ENCODE results near the gene GIPC3. TPM values are rescaled to one million over a fixed set of nuclear protein-coding genes. Genes with fewer than 3 reads are reported as not detected.

GIPC3 gene
- polyA plus RNA-seq, 2 of the 4 experiments (the other 2 are of a cell fraction), result 0.05 to 0.12 TPM

GRCh38 chr19:3575260-3575741, 10.0 kb upstream of the GIPC3 start (continued):
- TF ChIP-seq, protein P1, sequence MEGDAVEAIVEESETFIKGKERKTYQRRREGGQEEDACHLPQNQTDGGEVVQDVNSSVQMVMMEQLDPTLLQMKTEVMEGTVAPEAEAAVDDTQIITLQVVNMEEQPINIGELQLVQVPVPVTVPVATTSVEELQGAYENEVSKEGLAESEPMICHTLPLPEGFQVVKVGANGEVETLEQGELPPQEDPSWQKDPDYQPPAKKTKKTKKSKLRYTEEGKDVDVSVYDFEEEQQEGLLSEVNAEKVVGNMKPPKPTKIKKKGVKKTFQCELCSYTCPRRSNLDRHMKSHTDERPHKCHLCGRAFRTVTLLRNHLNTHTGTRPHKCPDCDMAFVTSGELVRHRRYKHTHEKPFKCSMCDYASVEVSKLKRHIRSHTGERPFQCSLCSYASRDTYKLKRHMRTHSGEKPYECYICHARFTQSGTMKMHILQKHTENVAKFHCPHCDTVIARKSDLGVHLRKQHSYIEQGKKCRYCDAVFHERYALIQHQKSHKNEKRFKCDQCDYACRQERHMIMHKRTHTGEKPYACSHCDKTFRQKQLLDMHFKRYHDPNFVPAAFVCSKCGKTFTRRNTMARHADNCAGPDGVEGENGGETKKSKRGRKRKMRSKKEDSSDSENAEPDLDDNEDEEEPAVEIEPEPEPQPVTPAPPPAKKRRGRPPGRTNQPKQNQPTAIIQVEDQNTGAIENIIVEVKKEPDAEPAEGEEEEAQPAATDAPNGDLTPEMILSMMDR (IDR thresholded peaks at IDR 0.05), result peak; percentile 51
- TF ChIP-seq TP53 (CRISPR knock-in tag; IDR thresholded peaks at IDR 0.05), result no peak
- no peak for TF ChIP-seq PHF8 (IDR thresholded peaks at IDR 0.05; ENCODE audit: borderline replicate concordance, low read depth)
- TF ChIP-seq BHLHE40 (IDR thresholded peaks at IDR 0.05; ENCODE audit: low read depth, low read length), result no peak
- peak; percentile 94 for TF ChIP-seq ZFP36 (IDR thresholded peaks at IDR 0.05; ENCODE audit: borderline replicate concordance, partially characterized antibody)
- TF ChIP-seq HOXB5 (CRISPR knock-in tag; IDR thresholded peaks at IDR 0.05), result no peak
- TF ChIP-seq MAX (IDR thresholded peaks at IDR 0.05), result 0 out of 2 replicates have a peak, but pooled peaks have one; percentile 23

- H3K9me3 ChIP-seq, result no peaks in the 10 kb centered on the region
- 95% methylated on average over 16 of the region's 29 CpGs for WGBS (ENCODE audit: missing lambda C conversion rate)
- H3K4me2 ChIP-seq, result no peak overlapping the region
- ATAC-seq (no peak), FAIRE-seq (no peak), DNase-seq (ENCODE audit: low read depth in 1 of 2, low spot score in 1 of 2) (no peak)
- H3K27ac ChIP-seq, result no peak overlapping the region
- H3K4me1 ChIP-seq, result peaks cover 10% of the 10 kb centered on the region; the same call in 1 of the 3 replicates
- ChIA-PET POLR2A (no interaction called here), CTCF (interaction anchor here (1.0 to 9.7 kb wide), 18 partner anchors 9 to 166 kb away, joined by 3 to 100 read pairs (median 5); partner anchors contain the start of genes GIPC3, MFSD12 and TEKTIP1)
- no peak overlapping the region for H3K4me3 ChIP-seq
- TF ChIP-seq MYC (IDR thresholded peaks at IDR 0.05; ENCODE audit: borderline replicate concordance, low read length) (no peak), RNF2 (IDR thresholded peaks at IDR 0.05; ENCODE audit: borderline replicate concordance, low read depth) (no peak), CBX2 (IDR thresholded peaks at IDR 0.05; ENCODE audit: borderline replicate concordance, low read depth) (no peak), ESRRA (IDR thresholded peaks at IDR 0.05; ENCODE audit: borderline replicate concordance, low read length) (no peak), MAZ (IDR thresholded peaks at IDR 0.05; ENCODE audit: borderline replicate concordance, low read depth, low read length) (no peak), ZC3H11A (IDR thresholded peaks at IDR 0.05) (no peak), MAFK (IDR thresholded peaks at IDR 0.05; ENCODE audit: partially characterized antibody) (no peak), HOXB13 (CRISPR knock-in tag; IDR thresholded peaks at IDR 0.05; ENCODE audit: low read depth) (no peak), HOXA7 (CRISPR knock-in tag; IDR thresholded peaks at IDR 0.05) (no peak), RARB (CRISPR knock-in tag; IDR thresholded peaks at IDR 0.05) (no peak), RCOR1 (IDR thresholded peaks at IDR 0.05; ENCODE audit: low read depth, low read length) (no peak)
Measured at GRCh38 chr19:3575949-3576673, 9.2 kb upstream of the GIPC3 start.

GRCh38 chr19:3576696-3577443, 8.4 kb upstream of the GIPC3 start:
- POLR2A ChIA-PET, result no interaction called here
- Histone ChIP-seq H3K4me3 (no peak overlapping the region), H3K4me2 (no peak overlapping the region), H3K9me3 (no peaks in the 10 kb centered on the region), H3K4me1 (peaks cover 3% of the 10 kb centered on the region; the same call in 1 of the 3 replicates), H3K27ac (no peak overlapping the region)
- 96% methylated on average over 55 of the region's 78 CpGs for WGBS (ENCODE audit: missing lambda C conversion rate)
- DNase-seq (ENCODE audit: low read depth in 1 of 2, low spot score in 1 of 2) (no peak), FAIRE-seq (no peak), ATAC-seq (no peak)
- TF ChIP-seq RNF2 (IDR thresholded peaks at IDR 0.05; ENCODE audit: borderline replicate concordance, low read depth), result no peak
- TF ChIP-seq NPAS2 (CRISPR knock-in tag; IDR thresholded peaks at IDR 0.05; ENCODE audit: borderline replicate concordance), result no peak
- no peak for TF ChIP-seq NR3C1 (IDR thresholded peaks at IDR 0.05)
- TF ChIP-seq TP53 (CRISPR knock-in tag; IDR thresholded peaks at IDR 0.05), result no peak
- no peak for TF ChIP-seq ZSCAN20 (CRISPR knock-in tag; IDR thresholded peaks at IDR 0.05)
- no peak for TF ChIP-seq RAD21 (conservative IDR thresholded peaks at IDR 0.05 in 1 of 2, IDR thresholded peaks at IDR 0.05 in 1 of 2)
- TF ChIP-seq MYC (IDR thresholded peaks at IDR 0.05; ENCODE audit: borderline replicate concordance, low read length), result no peak
- TF ChIP-seq, protein P1 (IDR thresholded peaks at IDR 0.05), result no peak
- CTCF ChIA-PET, result interaction anchor here (3.8 to 9.7 kb wide), 2 partner anchors 19 to 30 kb away, joined by 70 to 100 read pairs; partner anchors contain the start of gene MFSD12
